ENCODE measurements around the gene PRRG2. TPM values are rescaled to one million over a fixed set of nuclear protein-coding genes. Genes with fewer than 3 reads are reported as not detected.
A peak's percentile ranks its signal among the peaks of the same experiment; 100 is the strongest.

Gene PRRG2
- total RNA-seq, 4 donors from 2014 or later, result 13.8 to 21.2 (median 16.7) TPM

DNA sequence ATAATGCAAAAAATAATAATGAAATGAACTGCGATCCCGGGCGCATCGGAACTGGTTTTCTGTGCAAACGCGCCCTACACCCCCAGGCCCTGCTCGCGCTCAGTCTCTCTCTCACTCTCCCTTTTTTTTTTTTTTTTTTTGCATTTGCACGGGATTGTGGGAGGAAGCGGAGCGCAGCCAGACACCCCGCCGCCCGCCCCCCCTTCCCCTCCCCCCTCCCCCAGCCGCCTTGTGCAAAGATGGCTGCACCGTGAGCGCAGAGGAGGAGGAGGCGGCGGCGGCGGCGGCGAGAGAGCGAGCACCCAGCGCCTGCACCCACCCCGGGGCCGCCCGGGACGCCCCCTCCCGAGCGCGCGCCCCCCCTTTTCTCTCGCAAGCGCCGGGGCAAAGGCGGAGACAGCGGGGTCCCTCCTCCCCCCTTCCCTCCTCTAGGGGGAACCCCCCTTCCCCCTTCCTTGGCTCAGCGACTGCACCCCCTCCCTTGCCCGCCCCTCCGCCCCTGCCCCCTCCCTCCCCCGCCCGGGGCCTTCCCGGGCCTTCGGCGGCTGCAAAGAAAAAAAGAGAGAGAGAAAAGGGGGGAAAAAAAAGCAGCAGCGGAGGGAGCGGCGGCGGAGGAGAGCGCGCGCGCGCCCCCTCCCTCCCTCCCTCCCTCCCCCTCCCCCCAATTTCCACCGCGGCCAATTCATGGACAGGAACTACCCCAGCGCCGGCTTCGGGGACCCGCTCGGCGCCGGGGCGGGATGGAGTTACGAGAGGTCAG, 10.0 kb downstream of the PRRG2 start, which contains the start of gene PRR12:
PRR12 (plus strand) TSS at position 212 of the 760 bp plus-strand sequence; CDS start at position 685, 473 bp downstream.
- WGBS, result 0% methylated on average over 42 of the region's 66 CpGs
- no peak for TF ChIP-seq EP300 (IDR thresholded peaks at IDR 0.05)
- peaks cover 37% of the 10 kb centered on the region for H3K4me1 ChIP-seq

DNA sequence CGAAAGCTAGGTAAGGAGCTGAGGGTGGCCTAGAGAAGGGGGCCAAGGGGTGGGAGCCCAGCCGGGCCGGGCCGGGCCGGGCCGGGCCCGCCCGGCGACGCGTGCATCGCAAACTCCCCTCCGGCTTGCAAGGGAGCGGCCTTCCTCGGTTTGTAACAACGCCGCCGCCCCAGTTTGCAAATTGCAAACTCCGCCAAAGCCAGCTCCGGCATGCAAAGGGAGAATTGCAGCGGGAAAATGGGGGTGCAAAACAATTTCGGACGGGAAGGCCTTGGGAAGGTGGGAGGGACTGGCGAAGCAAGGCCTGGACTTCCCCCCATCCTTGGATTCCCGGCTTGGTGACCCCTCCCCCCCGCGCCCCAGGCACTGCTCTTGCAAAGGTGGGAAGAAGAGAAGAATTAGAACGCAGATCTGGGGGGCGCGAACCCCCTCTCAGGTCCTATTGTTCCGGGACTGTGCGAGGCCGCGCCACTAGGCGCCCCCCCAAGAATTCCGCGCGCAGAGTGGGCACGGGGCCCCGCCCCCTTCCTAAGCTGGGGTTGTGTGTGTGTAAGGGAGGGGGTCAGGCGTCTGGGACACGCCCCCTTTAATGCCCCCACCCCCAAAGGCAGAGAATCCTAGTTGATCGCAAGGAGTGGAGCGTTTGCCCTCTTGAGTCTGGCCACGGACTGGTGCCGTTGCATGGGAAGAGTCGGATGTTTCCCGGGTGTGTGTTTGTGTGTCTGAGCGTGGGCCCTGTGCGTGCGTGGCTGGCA, 10.8 kb downstream of the PRRG2 start:
- no peaks in the 10 kb centered on the region for H3K27me3 ChIP-seq
- H3K4me3 ChIP-seq, result peak overlapping the region; percentile 94
- no peaks in the 10 kb centered on the region for H3K9me3 ChIP-seq
- TF ChIP-seq, protein P1, sequence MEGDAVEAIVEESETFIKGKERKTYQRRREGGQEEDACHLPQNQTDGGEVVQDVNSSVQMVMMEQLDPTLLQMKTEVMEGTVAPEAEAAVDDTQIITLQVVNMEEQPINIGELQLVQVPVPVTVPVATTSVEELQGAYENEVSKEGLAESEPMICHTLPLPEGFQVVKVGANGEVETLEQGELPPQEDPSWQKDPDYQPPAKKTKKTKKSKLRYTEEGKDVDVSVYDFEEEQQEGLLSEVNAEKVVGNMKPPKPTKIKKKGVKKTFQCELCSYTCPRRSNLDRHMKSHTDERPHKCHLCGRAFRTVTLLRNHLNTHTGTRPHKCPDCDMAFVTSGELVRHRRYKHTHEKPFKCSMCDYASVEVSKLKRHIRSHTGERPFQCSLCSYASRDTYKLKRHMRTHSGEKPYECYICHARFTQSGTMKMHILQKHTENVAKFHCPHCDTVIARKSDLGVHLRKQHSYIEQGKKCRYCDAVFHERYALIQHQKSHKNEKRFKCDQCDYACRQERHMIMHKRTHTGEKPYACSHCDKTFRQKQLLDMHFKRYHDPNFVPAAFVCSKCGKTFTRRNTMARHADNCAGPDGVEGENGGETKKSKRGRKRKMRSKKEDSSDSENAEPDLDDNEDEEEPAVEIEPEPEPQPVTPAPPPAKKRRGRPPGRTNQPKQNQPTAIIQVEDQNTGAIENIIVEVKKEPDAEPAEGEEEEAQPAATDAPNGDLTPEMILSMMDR (IDR thresholded peaks at IDR 0.05), result no peak
- TF ChIP-seq POLR2AphosphoS5 (IDR thresholded peaks at IDR 0.05) (no peak), POLR2A (IDR thresholded peaks at IDR 0.05) (no peak)
- WGBS, result 1% methylated on average over 35 of the region's 51 CpGs
- peaks cover 37% of the 10 kb centered on the region for H3K4me1 ChIP-seq
- H3K36me3 ChIP-seq, result peaks cover 30% of the 10 kb centered on the region
- peak in 1 of 2 donors; percentile 84 for DNase-seq (ENCODE audit: low spot score in 2 of 2)
- peak overlapping the region; percentile 91 for H3K27ac ChIP-seq

More for the DNA sequence above, 10.0 kb downstream of the PRRG2 start, which contains the start of gene PRR12:
- H3K27me3 ChIP-seq, result no peaks in the 10 kb centered on the region
- peak within 1 kb of the TSS; percentile 94 for H3K4me3 ChIP-seq
- DNase-seq (ENCODE audit: low spot score in 2 of 2), result no peak
- H3K27ac ChIP-seq, result peak within 1 kb of the TSS; percentile 91
- H3K9me3 ChIP-seq, result no peaks in the 10 kb centered on the region
- H3K36me3 ChIP-seq, result peaks cover 23% of the 10 kb centered on the region

GRCh38 chr19:49592486-49593232, 11.5 kb downstream of the PRRG2 start:
- peaks cover 37% of the 10 kb centered on the region for H3K4me1 ChIP-seq
- peak overlapping the region; percentile 94 for H3K4me3 ChIP-seq
- H3K36me3 ChIP-seq, result peaks cover 38% of the 10 kb centered on the region
- no peak for TF ChIP-seq EP300 (IDR thresholded peaks at IDR 0.05)
- no peak for TF ChIP-seq POLR2AphosphoS5 (IDR thresholded peaks at IDR 0.05)
- no peak for TF ChIP-seq POLR2A (IDR thresholded peaks at IDR 0.05)
- TF ChIP-seq, protein P1 (IDR thresholded peaks at IDR 0.05), result no peak
- no peaks in the 10 kb centered on the region for H3K27me3 ChIP-seq
- no peak for DNase-seq (ENCODE audit: low spot score in 2 of 2)
- 5% methylated on average over 28 of the region's 28 CpGs for WGBS
- no peaks in the 10 kb centered on the region for H3K9me3 ChIP-seq
- peak overlapping the region; percentile 91 for H3K27ac ChIP-seq

- WGBS, result 5% methylated on average over 24 of the region's 27 CpGs
- Histone ChIP-seq H3K27ac (peak overlapping the region; percentile 91), H3K9me3 (no peaks in the 10 kb centered on the region), H3K4me3 (peak overlapping the region; percentile 94), H3K4me1 (peaks cover 37% of the 10 kb centered on the region), H3K27me3 (no peaks in the 10 kb centered on the region), H3K36me3 (peaks cover 46% of the 10 kb centered on the region)
- TF ChIP-seq POLR2AphosphoS5 (IDR thresholded peaks at IDR 0.05) (no peak), POLR2A (IDR thresholded peaks at IDR 0.05) (no peak), EP300 (IDR thresholded peaks at IDR 0.05) (no peak)
- TF ChIP-seq, protein P1 (IDR thresholded peaks at IDR 0.05), result no peak
- DNase-seq (ENCODE audit: low spot score in 2 of 2), result peak; percentile 97
These were observed 12.4 kb downstream of the PRRG2 start for GRCh38 chr19:49593233-49594113.
